Middle frontal gyrus (tissue), 1 donor: ENCODE data around the gene SMIM21.

ENCODE experiments used
- DNase-seq: peaks from one replicate; pipeline ENCODE4 v3.0.0-alpha.2; 2015; ENCODE audit warnings: low spot score; ENCODE audit errors: extremely low spot score

Gene SMIM21

DNA sequence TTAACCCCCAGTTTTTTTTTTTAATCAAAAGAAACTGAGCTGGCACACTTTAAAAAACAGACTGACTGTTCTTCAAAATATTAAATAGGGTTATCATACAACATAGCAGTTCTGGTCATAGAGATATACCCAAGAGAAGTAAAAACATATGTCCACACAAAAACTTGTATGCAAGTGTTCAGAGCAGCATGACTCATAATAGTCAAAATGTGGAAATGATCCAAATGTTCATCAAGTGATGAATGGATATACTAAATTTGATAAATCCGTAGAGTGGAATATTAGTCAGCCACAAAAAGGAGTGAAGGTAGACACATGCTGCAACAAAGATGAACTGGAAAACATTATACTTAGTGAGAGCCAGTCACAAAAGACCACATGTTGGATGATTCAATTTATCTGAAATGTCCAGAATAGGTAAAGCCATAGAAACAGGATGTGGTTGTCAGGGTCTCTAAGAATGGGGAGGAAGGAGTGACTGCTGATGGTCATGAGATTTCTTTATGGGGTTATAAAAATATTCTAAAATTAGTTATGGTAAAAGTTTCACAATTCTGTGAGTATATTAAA is 5.1 kb downstream of the SMIM21 start:
- no peak for DNase-seq

DNA sequence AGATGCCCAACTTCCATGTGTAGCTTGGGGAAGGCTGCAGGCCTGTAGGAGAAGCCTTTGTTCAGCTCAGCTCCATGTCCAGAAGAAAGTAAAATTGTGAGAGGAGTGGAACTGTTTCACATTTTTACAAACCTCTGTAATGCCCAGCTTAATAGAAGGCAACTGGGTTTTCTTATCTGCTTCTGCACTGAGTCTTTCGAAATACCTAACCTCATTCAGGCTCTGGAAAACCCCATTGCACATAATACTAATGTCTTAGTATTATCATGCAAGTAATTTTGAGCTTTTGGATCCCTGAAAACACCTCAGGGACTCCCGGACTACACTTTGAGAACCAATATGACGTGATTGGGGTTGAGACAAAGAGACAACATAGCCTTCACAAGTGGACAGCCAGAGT is 5.8 kb downstream of the SMIM21 start:
- no peak for DNase-seq

DNA sequence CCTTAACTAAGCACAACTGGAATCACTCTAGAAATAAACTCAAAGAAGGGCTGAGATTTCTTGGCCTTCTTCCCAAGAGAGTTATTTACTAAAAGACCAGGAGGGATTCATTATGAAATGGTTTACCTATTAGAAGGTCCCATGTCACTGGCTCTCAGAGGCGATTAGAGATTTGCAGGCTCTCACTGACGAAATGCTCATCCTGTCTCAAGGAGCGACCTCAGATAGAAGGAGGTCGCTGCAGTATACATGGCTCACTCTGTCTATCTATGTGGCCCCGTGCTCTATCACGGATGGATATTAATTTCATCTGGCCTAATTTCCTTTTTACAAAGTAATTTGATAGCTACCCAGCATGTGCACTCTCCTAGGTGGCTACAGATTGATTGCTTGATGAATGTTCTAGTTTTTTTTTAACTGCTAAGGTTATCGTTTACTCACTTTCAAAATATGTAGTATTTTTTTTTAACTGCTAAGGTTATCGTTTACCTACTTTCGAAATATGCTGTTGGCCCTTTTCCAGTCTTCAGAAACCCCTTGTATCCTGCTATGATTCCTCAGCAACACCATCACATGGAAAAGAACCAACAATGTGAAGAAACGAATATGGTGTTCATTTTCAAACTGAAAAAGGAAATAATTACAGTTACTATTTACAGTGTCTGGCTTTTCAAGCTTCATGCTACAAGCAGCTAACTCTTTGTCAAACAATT is 9.1 kb downstream of the SMIM21 start:
- no peak for DNase-seq

DNA sequence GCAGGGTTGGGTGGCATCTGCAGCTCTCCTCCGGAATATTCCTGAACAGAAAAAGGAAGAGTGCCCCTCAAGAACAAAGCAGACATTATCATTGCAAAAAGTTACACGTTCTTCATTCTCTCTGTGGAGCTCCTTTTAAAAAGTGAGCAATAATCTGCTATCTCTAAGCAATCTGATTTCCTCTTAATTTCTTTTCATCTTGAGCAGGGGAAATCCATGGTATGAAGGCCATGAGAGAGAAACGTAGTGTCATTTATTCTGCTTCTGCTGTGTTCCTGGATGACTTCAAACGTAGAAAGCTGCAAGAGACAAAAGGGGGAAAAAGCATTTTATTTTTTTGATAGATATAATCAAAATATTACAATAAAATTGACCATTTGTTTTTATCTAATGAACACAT is 16.9 kb downstream of the SMIM21 start:
- no peak for DNase-seq

DNA sequence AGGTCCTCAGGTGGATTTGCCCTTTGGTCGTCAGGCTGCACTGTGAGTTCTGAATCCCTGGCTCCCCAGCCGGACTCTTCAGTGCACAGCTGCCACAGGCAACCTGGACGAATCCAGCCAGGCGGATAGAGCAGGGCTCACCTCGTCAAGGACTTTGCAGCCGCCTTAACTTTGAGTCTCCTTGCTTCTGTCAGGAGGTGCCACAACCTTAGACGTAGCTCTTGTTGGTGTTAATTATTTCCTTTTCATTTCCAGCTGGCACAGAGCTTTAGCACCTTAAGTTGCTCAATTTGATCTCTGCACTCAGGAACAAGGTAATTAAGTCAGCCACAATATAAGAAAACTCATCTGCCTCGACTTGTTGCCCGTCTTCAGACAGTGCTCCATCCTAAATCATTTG is 17.7 kb downstream of the SMIM21 start:
- DNase-seq: no peak

DNA sequence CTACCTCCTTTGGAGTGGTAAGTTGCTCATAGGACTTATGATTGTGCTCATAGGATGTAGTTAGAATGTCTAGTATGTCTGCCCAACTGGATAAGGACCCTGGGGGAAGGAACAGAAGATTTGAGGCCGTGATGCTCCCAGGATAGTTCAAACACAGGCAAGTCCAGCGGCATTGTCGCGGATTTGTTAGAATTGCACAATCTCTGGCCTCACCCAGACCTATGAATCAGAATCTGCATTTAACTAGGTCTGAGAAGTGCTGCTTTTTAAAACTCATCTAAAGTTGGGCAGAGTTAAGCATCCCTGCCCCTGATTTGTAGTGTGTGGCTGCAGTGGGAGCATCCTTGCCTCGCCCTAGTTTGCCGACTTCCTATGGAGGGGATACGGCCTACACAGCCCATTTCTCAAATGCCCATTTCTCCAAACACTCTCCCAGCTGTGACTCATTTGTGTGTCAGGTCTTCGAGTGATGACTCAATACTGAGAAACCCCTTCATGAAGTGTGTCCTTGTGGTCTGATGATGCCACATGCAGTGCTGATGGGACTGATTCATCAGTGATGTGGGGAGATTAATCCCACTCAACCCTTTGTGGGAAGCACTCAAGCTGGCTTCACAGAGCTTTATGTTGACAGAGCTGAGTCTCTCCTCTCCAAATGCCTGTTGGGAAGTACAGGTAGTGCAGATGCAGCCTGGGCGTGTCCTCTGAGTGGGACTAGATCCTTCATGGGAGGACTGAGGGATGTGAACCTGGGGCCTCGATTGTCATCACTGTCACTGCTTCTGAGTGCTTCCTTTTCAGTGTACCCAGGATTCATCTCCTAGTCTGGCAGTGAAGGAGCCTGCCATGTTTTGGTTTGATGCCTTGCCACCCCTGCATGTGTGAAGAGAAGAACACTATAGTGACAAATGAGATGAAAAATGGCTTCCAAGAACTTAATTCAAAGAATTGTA is 18.7 kb downstream of the SMIM21 start:
- no peak for DNase-seq

DNA sequence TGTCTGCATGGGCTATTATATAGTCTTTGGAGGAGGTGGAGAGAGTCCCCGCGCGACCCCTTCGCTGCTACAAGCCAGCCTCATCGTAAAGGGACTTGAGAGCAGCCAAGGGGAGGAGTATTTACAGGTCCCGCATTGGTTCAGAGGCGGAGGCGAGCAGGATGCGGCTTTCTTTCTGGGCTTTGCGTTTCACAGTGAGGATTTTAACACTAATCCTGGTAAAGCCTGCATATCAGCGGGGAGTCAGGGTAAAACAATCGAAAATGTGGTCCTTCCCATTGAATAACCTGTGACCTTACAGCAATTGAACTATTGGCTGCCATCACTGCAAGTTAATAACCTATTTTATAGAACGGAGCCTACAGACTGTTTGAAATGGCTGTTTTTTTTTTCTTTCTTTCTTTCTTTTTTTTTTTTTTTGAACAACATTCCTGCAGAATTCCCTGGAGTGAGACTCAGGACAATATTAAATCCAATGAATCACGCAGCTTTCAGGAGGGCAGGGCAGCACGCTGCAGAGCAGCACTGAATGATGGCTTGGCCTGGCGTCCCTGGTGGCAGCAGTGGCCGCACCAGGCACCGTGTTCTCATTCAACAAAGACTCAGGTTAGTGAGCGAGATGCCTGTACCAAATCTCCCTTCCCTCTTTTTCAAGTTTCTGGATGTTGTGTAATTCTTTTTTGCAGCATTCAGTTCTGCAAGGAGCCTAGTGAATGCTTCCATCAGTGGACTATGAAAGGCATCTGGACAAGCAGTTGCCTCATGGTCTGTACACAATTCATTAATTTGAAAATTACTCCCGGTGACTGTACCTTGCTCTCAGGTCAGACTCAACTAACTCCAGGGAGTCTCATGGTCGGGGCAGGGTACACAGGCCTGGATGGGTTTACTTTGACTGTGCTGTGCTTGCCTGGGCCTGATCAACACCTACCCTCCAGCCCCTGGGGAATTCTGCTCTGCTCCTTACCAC is 19.8 kb downstream of the SMIM21 start:
- no peak for DNase-seq

DNA sequence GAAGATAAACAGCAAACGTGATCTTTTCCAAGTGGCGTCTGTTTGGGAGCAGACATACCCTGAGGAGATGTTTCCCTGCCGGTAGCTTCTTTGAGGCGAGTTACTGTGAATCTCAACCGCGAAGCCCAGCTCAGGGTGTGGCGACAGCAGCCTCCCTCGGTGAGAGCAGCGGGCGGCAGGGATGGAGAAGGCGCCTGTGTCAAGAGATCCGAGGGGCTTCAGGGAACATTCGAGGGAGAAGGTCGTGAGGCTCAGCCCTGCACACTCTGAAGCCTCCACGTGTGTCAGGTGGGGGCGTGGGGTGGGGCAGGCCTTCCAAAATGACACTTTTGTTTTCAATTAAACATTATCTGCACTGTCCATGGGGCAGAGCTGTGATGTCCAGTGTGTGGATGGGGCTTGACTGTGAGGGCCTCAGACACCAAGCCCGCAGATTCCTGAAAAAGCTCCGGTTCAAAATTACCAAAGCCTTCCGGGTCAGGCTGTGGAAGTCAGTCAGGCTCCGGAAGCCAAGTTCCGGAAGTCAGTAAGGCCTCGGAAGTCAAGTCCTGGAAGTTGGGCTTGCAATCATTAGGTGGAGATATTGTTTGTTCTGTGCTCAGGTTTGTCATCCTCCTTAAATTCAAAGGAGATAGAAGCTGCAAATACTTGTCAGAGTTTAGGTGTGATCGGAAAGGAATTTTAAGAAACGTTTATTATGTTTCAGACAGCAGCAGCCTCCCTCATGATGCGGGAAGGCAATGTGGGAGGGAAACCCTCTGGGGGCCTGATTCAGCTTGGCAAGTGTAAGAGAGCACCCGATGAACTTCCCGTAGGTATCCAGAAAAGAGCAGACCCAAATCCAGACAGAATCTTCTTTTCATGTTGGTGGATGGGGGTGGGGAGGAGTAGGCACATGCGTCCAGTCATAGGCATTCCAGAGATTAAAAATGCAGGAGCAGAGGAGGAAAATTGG is 20.7 kb downstream of the SMIM21 start:
- no peak for DNase-seq

DNA sequence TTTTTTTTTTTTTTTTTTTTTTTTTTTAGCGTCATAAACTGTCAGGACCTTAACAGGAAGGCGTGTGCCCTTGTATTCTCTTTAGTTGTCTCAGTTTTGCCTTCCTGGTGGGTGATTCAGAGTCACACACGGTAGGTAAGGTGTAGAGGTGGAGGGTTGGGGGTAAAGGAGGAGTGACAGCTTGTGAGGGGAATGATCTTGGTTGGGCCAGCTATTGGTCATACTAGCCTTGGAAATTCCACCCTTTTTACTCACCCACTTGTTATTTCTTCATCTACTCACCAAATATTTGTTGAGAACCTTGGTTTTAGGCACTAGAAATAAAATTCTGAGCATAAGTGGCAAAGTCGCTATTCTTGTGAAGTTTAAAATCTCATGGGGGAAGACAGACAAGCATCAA is 22.2 kb downstream of the SMIM21 start:
- DNase-seq: no peak

DNA sequence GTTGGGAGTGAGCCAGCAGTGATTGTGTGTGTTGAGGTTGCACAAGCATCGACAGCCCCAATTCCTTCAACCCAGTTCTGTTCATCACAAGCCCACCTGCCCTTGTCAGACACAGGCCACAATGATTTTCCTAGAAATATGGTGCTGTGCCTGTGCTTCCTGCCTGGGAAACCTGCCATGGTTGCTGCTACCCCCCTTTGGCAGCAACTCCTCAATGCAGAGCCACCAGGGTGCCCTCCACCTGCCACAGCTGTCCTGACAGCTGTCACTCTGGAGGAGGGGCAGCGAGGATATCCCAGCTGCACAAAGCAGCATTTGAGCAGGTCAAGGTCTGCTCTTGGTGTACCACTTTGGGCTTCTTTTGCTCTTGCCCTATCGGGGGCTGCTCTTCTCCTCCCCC is 27.1 kb downstream of the SMIM21 start:
- DNase-seq: no peak

DNA sequence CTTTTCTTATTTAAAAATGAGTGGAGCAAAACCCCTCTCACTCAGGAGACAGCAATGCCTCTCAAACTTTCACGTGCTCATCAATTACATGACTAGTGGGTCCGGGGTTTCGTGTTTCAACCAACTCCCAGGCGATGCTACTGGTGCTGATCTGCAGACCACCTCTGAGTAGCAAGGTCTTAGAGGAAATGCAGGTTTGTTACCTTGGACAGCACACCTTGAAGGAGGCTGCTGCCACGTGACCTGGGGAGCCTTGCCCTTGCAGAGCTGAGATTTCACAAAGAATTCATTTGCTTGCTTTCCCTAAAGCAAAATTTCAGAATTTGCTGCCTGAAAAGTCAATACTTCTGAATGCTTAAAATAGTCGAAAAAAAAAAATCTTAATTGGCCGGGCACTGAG is 32.4 kb downstream of the SMIM21 start:
- DNase-seq: no peak

DNA sequence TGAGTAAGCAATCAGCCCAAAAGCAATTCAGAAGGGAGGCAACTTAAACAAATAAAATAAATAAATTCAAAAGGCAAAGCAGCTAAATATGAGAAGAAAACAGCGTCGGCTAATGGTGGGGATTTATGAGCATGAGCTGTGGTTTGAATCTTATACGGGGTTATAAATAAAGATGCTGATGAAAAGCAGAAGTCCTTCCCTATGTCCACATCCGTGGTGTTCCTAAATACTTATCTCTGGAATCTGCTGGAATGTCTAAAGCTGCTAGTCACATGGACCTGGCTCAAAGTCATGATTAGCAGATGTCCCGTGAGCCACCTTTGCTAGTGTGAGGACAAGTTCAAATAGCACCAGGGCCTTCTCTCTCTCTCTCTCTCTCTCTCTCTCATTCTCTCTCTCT is 33.8 kb downstream of the SMIM21 start:
- no peak for DNase-seq

DNA sequence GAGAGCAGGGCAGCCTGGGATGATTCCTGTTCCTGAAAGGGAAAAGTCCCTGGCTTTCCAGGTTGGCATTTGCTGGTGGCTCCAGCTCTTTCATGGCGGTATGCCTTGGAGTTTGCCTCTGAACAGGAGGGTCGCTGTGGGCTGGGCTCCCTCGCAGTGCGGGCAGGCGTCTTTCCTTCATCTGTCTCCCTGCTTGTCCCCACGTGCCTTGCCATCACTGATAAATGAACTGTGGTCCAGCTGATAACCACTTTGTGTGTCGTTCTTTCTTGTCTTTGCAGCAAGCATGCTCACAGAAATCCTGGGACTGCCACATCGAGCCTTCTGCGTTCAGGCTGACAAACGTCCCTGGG is 35.3 kb downstream of the SMIM21 start:
- no peak for DNase-seq

DNA sequence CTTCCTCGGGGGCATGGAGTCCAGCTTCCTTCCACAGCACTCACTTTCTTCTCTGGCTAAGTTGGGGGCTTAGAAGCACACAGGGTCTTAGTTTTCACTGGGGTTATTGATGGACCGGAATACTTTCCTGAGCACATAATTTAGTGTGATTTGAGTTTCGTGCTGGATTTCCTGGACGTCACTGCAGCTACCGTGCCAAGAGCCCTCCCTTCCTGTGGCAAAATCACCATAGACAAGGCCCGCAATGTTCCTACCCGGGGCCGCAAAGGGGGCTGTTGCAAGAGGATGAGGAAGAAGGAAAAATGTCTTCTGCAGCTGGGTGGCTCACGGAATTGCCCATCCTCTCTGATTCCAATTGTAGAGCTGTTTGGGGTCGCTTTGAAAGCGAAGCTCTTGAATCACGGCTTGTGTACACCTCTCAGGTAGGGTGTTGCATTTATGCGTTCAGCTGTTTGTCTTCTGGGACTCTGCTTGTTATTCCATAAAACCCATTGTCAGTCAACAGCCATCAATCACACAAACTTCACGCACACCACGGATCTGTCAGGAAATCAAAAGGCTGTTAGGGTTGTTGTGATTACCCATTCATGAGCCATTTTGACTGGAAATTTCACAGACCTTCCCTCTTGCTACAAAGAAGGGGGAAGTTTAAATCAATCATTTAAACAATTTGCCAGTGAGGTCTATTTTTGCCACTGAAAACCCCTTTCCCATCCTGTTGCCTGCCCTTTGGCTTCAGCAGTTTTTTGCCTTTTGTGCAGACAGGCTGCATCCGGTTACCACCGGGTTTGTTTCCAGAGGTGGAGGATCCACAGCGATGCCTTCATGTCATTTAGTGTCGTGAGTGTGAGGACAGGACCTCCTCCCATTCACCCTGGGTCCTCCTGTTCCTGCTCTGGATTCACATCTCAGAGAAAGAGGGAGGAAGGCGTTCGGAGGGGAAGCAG is 36.0 kb downstream of the SMIM21 start:
- no peak for DNase-seq

DNA sequence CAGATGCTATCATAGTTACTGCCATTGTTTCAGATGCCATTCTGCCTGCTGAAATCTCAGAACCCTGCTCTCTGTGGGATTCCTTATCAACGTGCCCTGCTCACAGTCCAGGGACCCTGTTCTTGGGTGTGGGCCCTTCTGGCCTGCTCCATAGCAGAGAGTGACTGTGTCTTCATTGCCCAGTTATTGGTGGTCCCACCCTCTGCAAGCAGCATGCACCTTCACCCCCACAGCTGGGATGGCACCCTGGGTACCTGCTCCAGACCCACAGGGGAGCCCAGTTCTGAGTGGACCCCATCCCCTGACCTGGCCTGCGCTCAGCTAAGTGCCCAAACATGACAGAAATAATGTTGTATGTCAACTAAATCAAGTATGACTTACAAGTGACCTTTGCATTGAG is 36.6 kb downstream of the SMIM21 start:
- no peak for DNase-seq

DNA sequence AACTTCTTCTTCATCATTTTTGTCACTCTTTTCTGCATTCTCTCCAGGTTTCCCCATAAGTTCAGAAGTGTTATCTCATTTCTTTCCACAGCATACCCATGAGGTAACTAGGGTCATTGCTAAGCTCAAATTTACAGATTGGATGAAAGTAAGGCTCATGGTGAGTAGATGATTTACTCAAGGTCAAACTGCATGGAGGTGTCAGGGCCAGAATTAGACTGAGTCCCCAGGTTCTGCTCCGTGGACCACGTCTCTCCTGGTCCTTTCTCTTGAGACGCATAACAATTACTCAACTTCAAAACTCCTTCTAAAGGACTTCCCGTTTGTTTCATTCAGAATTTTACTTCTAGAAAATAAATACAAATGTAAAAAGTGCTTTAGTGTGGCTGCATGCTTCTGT is 43.4 kb downstream of the SMIM21 start:
- no peak for DNase-seq

DNA sequence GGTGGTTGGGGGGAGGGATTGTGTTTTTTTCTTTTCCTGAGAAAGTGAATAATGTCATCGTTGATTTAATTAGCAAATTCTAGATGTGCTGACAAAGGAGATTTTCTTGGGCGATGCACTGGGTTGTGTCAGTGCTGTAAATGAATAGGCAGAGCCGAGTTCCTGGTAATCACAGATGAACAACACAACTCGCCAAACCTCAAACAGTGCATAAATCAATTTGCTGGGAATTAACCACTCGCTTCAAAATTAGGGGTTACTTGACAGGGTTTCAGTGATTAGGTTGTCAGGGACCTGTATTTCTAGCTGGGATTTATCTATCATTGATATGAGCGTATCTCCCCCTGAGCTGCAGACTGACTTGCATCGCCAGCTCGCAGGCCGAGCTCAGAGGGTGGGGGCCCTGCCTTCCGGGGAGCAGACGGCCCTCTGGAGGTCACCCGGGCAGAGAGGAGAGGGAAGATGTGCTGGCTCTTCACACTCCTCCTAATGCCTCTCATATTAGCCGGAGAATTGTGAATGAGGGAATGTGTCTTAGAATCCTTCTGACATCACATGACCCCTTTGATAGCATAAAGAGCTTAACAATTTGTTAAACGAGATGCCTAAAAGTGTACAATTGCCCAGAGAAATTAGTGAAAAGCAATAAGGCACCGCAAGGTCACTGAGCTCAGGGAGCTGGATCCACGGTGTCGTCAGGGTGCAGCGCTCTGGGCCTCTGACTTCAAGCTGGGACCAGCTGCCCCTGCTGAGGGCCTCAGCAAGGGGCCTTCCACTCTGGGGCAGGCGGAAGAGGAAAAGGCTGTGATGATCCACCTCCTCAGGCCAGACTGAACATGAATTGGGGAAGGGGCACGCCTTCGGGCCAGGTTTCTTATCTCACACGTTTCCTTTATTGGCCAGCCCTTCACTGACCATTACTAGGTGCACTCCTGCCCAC is 48.9 kb downstream of the SMIM21 start:
- no peak for DNase-seq

DNA sequence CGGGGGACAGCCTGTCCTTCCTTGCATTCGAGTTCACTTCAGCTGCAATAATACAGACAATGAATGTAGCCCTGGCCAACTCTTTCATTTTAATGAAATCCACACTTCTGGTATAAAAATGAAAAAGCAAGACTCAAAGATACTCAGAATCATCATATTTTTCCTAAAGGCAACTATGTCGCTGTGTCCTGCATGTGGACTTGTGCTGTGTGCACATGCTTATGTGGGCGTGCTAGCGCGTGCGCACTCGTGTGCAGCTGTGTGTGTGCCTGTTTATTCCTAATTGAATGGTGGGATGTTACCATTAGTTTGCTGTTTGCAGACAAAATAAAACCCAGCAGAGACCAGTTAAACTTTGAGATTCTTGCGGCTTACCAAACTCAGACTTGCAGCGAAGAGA is 49.6 kb downstream of the SMIM21 start:
- no peak for DNase-seq
